NT2/D1 (cell line): ENCODE results near the gene MOB3B.

Experiments used
- SUZ12 ChIP-seq: IDR thresholded peaks from 2 replicates; pipeline ENCODE4 v1.6.1; 2011; ENCODE audit not compliant: insufficient read length, insufficient read depth; ENCODE audit errors: extremely low read depth
- YY1 ChIP-seq: IDR thresholded peaks from 2 replicates; pipeline ENCODE4 v1.6.1; 2011; ENCODE audit not compliant: insufficient read length, insufficient read depth
- ZNF274 ChIP-seq: IDR thresholded peaks from 2 replicates; pipeline ENCODE4 v1.6.1; 2011; ENCODE audit warnings: mild to moderate bottlenecking, low read depth, low read length

DNA sequence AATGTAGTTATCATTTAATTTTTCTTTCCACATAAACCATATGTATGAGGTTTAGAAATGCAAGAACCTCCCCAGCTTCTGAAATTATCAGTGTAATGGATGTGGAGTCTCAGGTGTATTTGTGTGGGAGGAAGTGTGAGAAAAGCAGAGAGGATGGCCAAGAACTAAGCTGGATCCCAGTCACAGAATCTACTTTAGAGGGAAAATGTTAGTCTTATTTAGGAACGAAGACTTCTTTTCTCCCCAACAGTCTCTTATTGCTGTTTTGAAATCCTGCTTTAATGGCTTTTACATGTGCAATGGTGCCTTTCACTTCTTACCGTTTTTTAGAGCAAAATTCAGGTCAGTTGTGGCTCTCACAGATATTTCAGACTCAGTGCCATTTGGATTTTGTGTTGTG is 235.6 kb downstream of the MOB3B start:
- TF ChIP-seq YY1 = no peak
- no peak for TF ChIP-seq ZNF274
- no peak for TF ChIP-seq SUZ12
